ENCODE results near the gene TRIM5.
"Not testable (repeated sequence)": the region's sequence is repeated elsewhere in the genome, so short reads cannot be mapped to it uniquely, and the experiment has no call there.

The TRIM5 gene

GRCh38 chr11:5684646-5685362 is at the start of gene TRIM5:
TSS of gene TRIM5 (minus strand) at chr11:5685074. CDS start at chr11:5680177, 4,897 bp downstream.
- no peaks in the 10 kb centered on the region for H3K36me3 ChIP-seq (replicated peaks)
- in situ Hi-C loops (cut with MboI; ENCODE audit: low sequenced_read_pairs): no loop called here
- no peaks in the 10 kb centered on the region for H3K9me3 ChIP-seq
- no peaks in the 10 kb centered on the region for H3K27me3 ChIP-seq (ENCODE audit: low read depth)
- peaks cover 18% of the 10 kb centered on the region for H3K4me1 ChIP-seq
- peak within 1 kb of the TSS; percentile 42 for H3K4me3 ChIP-seq
- peak; percentile 86 to 88 for DNase-seq (ENCODE audit: low spot score in 2 of 2)

GRCh38 chr11:5727691-5728090 is 42.8 kb upstream of the TRIM5 start:
- Histone ChIP-seq H3K27me3 (ENCODE audit: low read depth) (peaks cover 5% of the 10 kb centered on the region; the same call in 1 of the 2 replicates), H3K4me1 (no peaks in the 10 kb centered on the region), H3K36me3 (replicated peaks) (no peaks in the 10 kb centered on the region), H3K9me3 (no peaks in the 10 kb centered on the region), H3K4me3 (no peak overlapping the region)
- DNase-seq (ENCODE audit: low spot score in 2 of 2): no peak
- in situ Hi-C loops (cut with MboI; ENCODE audit: low sequenced_read_pairs): no loop called here

- H3K36me3 ChIP-seq (replicated peaks): no peaks in the 10 kb centered on the region
- H3K9me3 ChIP-seq: no peaks in the 10 kb centered on the region
- in situ Hi-C loops (cut with MboI; ENCODE audit: low sequenced_read_pairs): no loop called here
- no peak for DNase-seq (ENCODE audit: low spot score in 2 of 2)
- H3K4me1 ChIP-seq: no peaks in the 10 kb centered on the region
- H3K4me3 ChIP-seq: no peak overlapping the region
- peaks cover 5% of the 10 kb centered on the region; the same call in 1 of the 2 replicates for H3K27me3 ChIP-seq (ENCODE audit: low read depth)
Observed at GRCh38 chr11:5726351-5726750, 41.5 kb upstream of the TRIM5 start.

GRCh38 chr11:5722622-5723021 is 37.7 kb upstream of the TRIM5 start:
- in situ Hi-C loops (cut with MboI; ENCODE audit: low sequenced_read_pairs): no loop called here
- no peaks in the 10 kb centered on the region for H3K4me1 ChIP-seq
- no peaks in the 10 kb centered on the region for H3K9me3 ChIP-seq
- H3K4me3 ChIP-seq: no peak overlapping the region
- H3K27me3 ChIP-seq (ENCODE audit: low read depth): no peaks in the 10 kb centered on the region
- no peak for DNase-seq (ENCODE audit: low spot score in 2 of 2)
- H3K36me3 ChIP-seq (replicated peaks): no peaks in the 10 kb centered on the region

GRCh38 chr11:5719703-5720495 is 35.0 kb upstream of the TRIM5 start:
- Histone ChIP-seq H3K9me3 (no peaks in the 10 kb centered on the region), H3K36me3 (replicated peaks) (no peaks in the 10 kb centered on the region), H3K4me1 (no peaks in the 10 kb centered on the region), H3K27me3 (ENCODE audit: low read depth) (no peaks in the 10 kb centered on the region), H3K4me3 (no peak overlapping the region)
- in situ Hi-C loops (cut with MboI; ENCODE audit: low sequenced_read_pairs): no loop called here
- no peak for DNase-seq (ENCODE audit: low spot score in 2 of 2)

GRCh38 chr11:5716518-5716917 is 31.6 kb upstream of the TRIM5 start:
- H3K36me3 ChIP-seq (replicated peaks); H3K4me1 ChIP-seq; in situ Hi-C loops (cut with MboI; ENCODE audit: low sequenced_read_pairs); H3K27me3 ChIP-seq (ENCODE audit: low read depth); H3K9me3 ChIP-seq; H3K4me3 ChIP-seq; DNase-seq (ENCODE audit: low spot score in 2 of 2): not testable (repeated sequence)

- Histone ChIP-seq H3K27me3 (ENCODE audit: low read depth) (no peaks in the 10 kb centered on the region), H3K4me1 (no peaks in the 10 kb centered on the region), H3K36me3 (replicated peaks) (no peaks in the 10 kb centered on the region), H3K9me3 (no peaks in the 10 kb centered on the region), H3K4me3 (no peak overlapping the region)
- no peak for DNase-seq (ENCODE audit: low spot score in 2 of 2)
- in situ Hi-C loops (cut with MboI; ENCODE audit: low sequenced_read_pairs): no loop called here
Observed at GRCh38 chr11:5713695-5714094, 28.8 kb upstream of the TRIM5 start.

- in situ Hi-C loops (cut with MboI; ENCODE audit: low sequenced_read_pairs): no loop called here
Observed at GRCh38 chr11:5712507-5712906, 27.6 kb upstream of the TRIM5 start.

GRCh38 chr11:5705688-5706087 is 20.8 kb upstream of the TRIM5 start:
- H3K4me1 ChIP-seq: no peaks in the 10 kb centered on the region
- no peaks in the 10 kb centered on the region for H3K9me3 ChIP-seq
- in situ Hi-C loops (cut with MboI; ENCODE audit: low sequenced_read_pairs): no loop called here
- H3K36me3 ChIP-seq (replicated peaks): peaks cover 26% of the 10 kb centered on the region
- H3K27me3 ChIP-seq (ENCODE audit: low read depth): no peaks in the 10 kb centered on the region
- DNase-seq (ENCODE audit: low spot score in 2 of 2): no peak
- H3K4me3 ChIP-seq: no peak overlapping the region

More at GRCh38 chr11:5712507-5712906, 27.6 kb upstream of the TRIM5 start:
- no peak for DNase-seq (ENCODE audit: low spot score in 2 of 2)
- H3K4me1 ChIP-seq: no peaks in the 10 kb centered on the region
- H3K27me3 ChIP-seq (ENCODE audit: low read depth): no peaks in the 10 kb centered on the region
- H3K36me3 ChIP-seq (replicated peaks): peaks cover 7% of the 10 kb centered on the region; the same call in 1 of the 2 replicates
- no peak overlapping the region for H3K4me3 ChIP-seq
- no peaks in the 10 kb centered on the region for H3K9me3 ChIP-seq

GRCh38 chr11:5703741-5704536 is 19.1 kb upstream of the TRIM5 start:
- H3K4me3 ChIP-seq: no peak overlapping the region
- no peaks in the 10 kb centered on the region for H3K4me1 ChIP-seq
- H3K9me3 ChIP-seq: no peaks in the 10 kb centered on the region
- peaks cover 26% of the 10 kb centered on the region for H3K36me3 ChIP-seq (replicated peaks)
- no peaks in the 10 kb centered on the region for H3K27me3 ChIP-seq (ENCODE audit: low read depth)
- in situ Hi-C loops (cut with MboI; ENCODE audit: low sequenced_read_pairs): no loop called here
- DNase-seq (ENCODE audit: low spot score in 2 of 2): no peak

GRCh38 chr11:5701055-5701577 is 16.2 kb upstream of the TRIM5 start:
- Histone ChIP-seq H3K9me3 (no peaks in the 10 kb centered on the region), H3K4me1 (no peaks in the 10 kb centered on the region), H3K27me3 (ENCODE audit: low read depth) (no peaks in the 10 kb centered on the region), H3K4me3 (no peak overlapping the region), H3K36me3 (replicated peaks) (peaks cover 30% of the 10 kb centered on the region)
- no peak for DNase-seq (ENCODE audit: low spot score in 2 of 2)
- in situ Hi-C loops (cut with MboI; ENCODE audit: low sequenced_read_pairs): no loop called here

- H3K4me1 ChIP-seq: no peaks in the 10 kb centered on the region
- H3K4me3 ChIP-seq: no peak overlapping the region
- DNase-seq (ENCODE audit: low spot score in 2 of 2): no peak
- no peaks in the 10 kb centered on the region for H3K27me3 ChIP-seq (ENCODE audit: low read depth)
- no peaks in the 10 kb centered on the region for H3K9me3 ChIP-seq
- H3K36me3 ChIP-seq (replicated peaks): peaks cover 30% of the 10 kb centered on the region
- in situ Hi-C loops (cut with MboI; ENCODE audit: low sequenced_read_pairs): no loop called here
Observed at GRCh38 chr11:5700421-5701054, 15.7 kb upstream of the TRIM5 start.

GRCh38 chr11:5698281-5698680 is 13.4 kb upstream of the TRIM5 start:
- Histone ChIP-seq H3K27me3 (ENCODE audit: low read depth) (no peaks in the 10 kb centered on the region), H3K36me3 (replicated peaks) (peaks cover 20% of the 10 kb centered on the region), H3K4me3 (no peak overlapping the region), H3K9me3 (no peaks in the 10 kb centered on the region), H3K4me1 (no peaks in the 10 kb centered on the region)
- DNase-seq (ENCODE audit: low spot score in 2 of 2): no peak
- in situ Hi-C loops (cut with MboI; ENCODE audit: low sequenced_read_pairs): loop anchor here (10.0 kb wide), 1 partner anchor 93 kb away; no protein-coding TSS in a partner anchor

Data from HAP-1 (cell line).